Activated CD4-positive, alpha-beta T cell treated with anti-CD3 and anti-CD28 coated beads, Interleukin-2, Interleukin-4, amounts not matched to agents 100 ng/mL and 50 ng/mL, durations not matched to agents 16 hours and 8 hours (primary cell): ENCODE measurements around the gene CD84.
A peak's percentile ranks its signal among the peaks of the same experiment; 100 is the strongest.

Experiments used
- DNase-seq: peaks from one replicate; pipeline ENCODE4 v3.0.0-alpha.2; 2020; ENCODE audit warnings: low spot score

Gene CD84

GRCh38 chr1:160579216-160579701 lies at the start of gene CD84:
CD84 (minus strand) TSS chr1:160579496; CDS start chr1:160579437, 59 bp downstream.
- no peak for DNase-seq

DNA sequence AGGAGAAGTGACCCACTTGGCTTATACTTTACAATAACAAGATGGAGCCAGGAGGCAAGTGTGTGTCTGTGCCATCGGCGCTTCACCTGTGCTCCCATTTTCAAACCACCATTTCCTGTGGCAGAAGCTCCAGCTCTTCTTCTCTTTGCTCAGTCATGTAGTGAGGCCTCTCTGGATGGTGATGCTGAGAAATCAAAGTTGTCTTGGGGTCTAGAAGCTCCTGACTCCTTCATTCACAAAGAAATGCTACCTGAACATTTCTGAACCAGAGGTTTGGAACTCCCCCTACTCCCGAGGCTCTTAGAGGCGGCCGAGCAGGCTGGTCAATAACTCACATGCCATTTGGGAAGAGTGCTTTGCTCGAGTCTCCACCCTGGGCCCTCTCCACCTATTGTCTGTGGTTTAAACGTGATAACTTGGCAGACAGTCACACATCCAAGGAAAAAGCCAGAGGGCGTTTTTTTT lies 49.5 kb upstream of the CD84 start:
- DNase-seq = no peak

DNA sequence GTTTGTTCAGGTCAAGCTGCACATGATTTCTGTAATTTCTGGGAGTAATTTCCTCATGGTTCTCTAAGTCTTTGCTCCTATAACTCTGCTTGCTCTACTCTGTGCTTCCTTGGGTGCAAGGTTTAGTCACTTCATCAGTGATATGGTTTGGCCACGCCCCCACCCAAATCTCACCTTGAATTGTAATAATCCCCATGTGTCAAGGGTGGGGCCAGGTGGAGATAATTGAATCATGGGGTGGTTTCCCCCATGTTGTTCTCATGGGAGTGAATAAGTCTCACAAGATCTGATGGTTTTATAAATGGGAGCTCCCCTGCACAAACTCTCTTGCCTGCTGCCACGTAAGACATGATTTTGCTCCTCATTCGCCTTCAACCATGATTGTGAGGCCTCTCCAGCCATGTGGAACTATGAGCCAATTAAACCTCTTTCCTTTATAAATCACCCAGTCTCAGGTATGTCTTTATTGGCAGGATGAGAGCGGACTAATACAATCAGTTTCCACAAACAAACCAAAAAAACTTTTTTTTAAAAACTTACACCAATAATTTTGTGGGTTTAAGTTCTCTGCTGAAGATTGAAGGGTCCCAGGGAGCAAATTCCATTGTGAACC lies 48.5 kb upstream of the CD84 start:
- DNase-seq = peak; percentile 71

DNA sequence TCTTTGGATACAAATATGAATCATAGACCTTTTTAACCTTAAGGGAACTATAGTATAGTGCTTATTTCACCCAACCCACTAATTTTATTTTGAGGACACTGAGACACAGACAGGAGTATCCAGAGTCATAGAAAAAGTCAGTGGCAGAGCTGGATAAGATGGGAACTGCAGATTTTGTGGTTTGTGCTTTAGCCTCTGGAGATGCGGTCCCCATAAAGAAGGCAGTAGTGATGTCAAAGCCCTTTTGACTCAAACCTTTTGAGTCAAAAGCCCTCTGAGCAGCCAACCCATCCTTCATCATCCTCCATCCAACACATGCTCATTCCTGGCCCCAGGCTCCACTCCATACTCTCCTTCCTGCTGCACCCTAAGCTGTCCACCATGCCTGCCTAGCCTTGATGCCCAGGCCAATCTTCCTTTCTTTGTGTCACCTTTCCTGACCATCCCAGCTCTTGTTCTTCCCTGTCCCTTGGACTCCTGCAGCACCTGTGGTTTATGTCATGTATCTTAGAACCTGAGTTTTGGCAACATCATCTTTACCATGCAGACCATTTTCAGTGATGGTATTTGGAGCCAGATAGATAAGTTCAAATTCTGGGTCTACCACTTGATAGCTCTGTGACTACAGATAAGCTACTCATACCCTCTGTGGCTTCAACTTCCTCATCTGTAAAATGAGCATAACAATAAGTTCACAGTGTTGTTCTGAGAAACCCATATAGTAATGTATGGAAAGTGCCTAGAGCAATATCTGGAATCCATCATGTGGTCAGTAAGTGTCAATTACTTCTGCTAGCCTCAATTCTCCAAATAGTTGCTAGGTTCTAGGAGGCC lies 47.4 kb upstream of the CD84 start:
- DNase-seq = peak; percentile 83

- peak; percentile 66 for DNase-seq
Measured at GRCh38 chr1:160625725-160626498, 46.6 kb upstream of the CD84 start.

DNA sequence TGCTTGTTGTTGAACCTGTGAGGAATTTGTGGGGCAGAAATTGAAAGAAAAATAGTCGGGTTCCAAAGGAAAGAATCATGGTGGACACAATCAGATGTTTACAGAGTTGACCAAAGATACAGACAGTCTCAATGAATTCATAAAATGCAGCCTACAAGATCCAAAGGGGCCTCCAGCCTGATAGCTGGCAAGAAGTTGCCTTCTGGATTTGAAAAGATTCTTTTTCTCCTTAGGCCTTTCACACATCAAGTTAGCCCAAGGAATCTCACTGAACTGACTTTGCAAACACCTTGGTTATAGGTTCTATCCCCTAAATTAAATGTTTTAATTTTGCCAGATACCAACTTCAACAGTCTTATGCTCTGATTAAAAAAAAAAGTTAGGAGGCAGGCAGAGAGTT lies 46.0 kb upstream of the CD84 start:
- DNase-seq = no peak

- DNase-seq = no peak
Measured at GRCh38 chr1:160624464-160624863, 45.2 kb upstream of the CD84 start.

DNA sequence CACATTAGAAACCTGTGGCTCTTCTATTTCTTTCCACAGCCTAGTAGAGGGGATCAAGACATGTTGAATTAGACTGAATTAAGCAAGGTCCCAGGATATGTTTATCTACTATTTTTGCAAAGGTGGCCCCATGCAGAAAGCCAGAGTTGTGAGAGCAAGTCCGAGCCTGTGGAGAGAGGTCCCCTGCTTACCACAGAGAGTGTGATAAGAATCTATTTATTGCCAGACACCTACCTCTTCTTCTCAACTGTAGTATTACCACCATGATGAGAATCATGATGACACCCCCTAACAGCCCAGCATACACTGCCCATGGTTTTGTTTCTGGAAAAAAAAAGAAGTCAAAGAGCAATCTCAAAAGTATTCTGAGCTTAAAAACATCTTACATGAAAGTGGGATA lies 44.6 kb upstream of the CD84 start:
- DNase-seq = no peak

DNA sequence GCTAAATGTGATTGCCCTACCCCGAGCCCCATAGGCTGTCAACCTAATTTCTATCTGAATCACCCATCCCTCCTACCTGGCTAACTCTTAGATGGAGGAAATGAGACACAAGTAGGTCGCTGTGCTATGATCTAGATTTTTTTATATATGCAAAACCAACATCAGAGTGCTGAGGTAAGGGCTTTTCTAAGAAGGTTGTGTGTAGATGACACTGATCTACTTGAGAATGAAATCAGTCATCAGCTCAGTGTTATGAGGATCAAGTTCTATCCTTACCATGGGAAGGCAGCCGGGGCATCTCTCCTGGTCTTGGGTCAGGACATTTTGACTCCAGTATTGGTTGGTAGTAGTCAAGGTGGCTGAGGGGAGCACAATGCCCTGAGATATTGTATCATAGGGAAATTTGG lies 43.9 kb upstream of the CD84 start:
- peak; percentile 89 for DNase-seq

DNA sequence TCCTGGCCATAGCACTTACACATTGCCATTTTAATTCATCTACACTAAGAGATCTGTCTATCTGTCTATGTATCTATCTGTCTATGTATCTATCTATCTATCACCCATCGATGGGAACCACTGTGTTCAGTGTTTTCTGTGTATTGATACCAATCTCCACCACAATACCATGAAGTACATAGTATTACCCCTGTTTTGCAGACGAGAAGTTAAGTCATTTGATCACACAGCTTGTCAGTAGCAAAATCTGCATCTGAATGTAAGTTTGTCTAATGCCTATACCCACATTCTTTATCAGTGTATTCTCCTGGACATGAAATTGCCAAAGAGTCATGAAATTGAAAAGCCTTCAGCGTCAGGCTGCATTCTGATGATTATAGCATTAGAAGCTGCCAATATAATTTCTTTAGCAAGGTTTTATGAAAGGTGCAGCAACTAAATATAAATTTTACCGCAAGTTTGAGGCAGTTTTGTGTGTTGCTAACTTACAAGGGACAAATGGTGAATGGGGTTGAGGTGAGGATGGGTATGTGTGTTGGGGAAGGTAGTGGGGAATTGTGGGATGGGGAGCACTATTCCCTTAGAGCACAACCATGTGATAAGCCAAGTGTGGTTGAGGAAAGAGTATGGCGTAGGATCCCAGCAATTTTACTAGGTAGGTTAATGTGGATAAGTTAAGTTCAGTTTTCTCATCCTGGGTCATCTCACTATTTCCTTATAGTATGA lies 43.4 kb upstream of the CD84 start:
- DNase-seq = no peak

GRCh38 chr1:160621633-160622413 lies 42.5 kb upstream of the CD84 start:
- no peak for DNase-seq

DNA sequence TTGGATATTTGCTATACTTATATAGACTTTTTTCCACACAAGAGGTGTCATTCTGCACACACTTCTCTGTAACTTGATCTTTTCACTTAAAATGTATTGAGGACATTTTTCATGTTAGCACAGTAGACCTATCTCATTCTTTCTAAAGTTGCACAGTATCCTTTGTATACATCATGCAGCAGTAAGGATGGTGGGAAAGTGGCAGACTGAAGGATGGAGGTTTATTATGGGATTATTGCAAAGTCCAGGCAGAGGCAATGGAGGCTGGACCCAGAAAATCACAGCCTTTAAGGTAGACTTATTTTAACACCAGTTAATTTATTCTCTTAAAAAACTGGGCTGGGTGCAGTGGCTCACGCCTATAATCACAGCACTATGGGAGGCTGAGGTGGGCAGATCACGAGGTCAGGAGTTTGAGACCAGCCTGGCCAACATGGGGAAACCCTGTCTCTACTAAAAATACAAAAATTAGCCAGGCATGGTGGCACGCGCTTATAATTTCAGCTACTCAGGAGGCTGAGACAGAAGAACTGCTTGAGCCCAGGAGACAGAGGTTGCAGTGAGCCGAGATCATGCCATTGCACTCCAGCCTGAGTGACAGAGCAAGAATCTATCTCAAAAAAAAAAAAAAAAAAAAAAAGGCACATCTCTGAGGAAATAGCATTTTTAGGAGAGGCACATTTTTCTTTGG lies 41.8 kb upstream of the CD84 start:
- DNase-seq = no peak

GRCh38 chr1:160619742-160620277 lies 40.5 kb upstream of the CD84 start:
- no peak for DNase-seq

- no peak for DNase-seq
Measured at GRCh38 chr1:160618763-160619274, 39.5 kb upstream of the CD84 start.

DNA sequence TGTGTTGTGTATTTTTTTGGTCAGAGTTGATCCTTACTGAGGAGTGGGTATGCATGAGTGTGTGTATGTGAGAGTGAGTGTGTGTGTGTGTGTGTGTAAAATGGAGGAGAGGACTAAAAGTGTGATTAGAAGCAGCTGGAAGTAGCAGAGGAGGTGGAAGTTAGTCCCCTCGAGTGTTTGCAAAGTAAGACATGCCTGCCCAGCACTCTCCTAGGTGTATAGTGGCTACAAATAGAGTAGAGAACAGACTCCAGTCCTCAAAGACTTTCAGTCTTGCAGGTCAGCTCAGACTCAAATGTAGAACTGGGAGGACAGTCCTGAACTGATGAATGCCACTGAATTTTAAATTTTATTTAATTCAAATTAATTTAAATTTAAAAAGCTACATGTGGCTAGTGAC lies 39.0 kb upstream of the CD84 start:
- DNase-seq = no peak

DNA sequence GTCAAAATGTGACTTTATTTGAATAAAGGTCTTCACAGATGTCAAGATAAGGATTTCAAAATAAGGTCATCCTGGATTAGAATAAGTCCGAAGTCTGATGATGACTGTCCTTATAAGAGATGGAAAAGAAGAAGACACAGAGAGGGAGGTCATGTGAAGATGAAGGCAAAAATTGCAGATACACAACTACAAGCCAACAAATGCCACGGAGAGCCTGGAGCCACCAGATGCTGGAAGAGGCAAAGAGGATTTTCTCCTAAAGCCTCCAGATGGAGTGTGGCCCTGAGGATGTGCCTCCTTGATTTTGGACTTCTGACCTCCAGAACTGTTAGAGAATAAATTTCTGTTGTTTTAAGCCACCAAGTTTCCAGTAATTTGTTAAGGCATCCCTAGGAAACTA lies 36.4 kb upstream of the CD84 start:
- no peak for DNase-seq

- no peak for DNase-seq
Measured at GRCh38 chr1:160614410-160614809, 35.1 kb upstream of the CD84 start.

GRCh38 chr1:160612613-160613218 lies 33.4 kb upstream of the CD84 start:
- DNase-seq = no peak

DNA sequence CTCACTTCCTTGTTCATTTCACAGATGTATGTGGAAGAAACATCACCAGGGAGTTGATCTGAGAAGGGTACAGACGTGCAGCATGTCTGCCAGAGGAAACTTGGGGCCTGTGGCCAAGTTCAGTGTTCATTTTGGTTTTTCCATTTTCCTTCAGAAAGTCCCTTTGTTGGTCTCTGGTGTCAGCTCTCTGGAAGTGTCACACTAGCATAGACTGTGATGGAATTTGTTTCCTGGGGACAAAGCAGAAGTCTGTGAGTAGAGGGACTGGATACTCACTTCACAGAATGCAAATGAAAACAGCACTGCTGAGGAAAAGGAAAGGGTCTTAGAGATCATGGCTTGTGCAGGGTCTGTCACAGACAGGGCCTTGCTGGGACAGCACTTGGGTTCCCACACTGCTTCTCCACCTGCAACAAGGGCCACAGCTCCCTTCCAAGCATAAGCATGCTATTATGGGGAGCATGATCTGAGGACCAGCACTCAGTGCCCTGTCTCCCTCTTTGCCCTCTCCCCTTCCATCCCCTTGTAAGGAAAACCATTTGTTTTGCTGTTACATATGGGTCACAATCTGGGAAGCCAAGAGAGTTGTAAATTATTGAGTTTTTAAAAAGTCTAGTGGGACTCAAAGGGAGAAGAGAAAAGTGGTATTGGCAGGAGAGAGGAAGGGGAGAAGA lies 31.4 kb upstream of the CD84 start:
- no peak for DNase-seq
